ENCODE measurements around the gene MRPS18C.

The MRPS18C gene

DNA sequence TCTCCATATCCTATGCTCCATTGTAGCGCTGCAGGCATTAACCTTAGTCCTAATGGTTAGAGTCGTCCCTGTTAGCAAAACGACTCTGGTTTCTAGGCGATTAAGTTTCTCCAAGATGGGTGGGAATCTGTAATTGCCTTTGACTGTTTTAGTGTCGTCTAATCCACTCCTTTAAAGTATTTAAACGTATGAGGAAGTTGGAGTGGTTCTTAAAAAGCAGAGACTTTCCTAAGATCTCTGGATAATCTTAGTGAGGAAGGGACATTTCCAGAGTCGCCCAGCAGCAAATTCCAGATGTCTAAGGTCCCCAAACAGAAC is 285 bp downstream of the MRPS18C start:
- H3K4me1 ChIP-seq (ENCODE audit: control insufficient read depth, insufficient read depth, low read length): no peaks in the 10 kb centered on the region
- peak overlapping the region; percentile 32; the same call in 1 of the 2 replicates for H3K27ac ChIP-seq (ENCODE audit: extremely low read depth, low read depth, low read length)
- no peaks in the 10 kb centered on the region for H3K9me3 ChIP-seq (ENCODE audit: control insufficient read depth, insufficient read depth, low read depth, low read length)
- peaks cover 11 to 59% of the 10 kb centered on the region in 2 experiments for H3K36me3 ChIP-seq (ENCODE audit: control insufficient read depth in 2 of 2, insufficient read depth in 1 of 2, low read length in 2 of 2)
- peak overlapping the region; percentile 84 for H3K4me3 ChIP-seq (ENCODE audit: low read depth, low read length)
- ChIA-PET POLR2A (interaction anchor here (0.8 to 1.6 kb wide), 6 partner anchors 43 to 1027 kb away, joined by 3 to 10 read pairs (median 3); partner anchors contain the start of genes COPS4, COQ2, GPAT3 and HNRNPDL), CTCF (no interaction called here)
- TF ChIP-seq ZNF366 (tag by site-specific recombination; conservative IDR thresholded peaks at IDR 0.05): 0 out of 2 replicates have a peak, but pooled peaks have one; percentile 1
- peak; percentile 30; the same call in 1 of the 2 replicates for TF ChIP-seq TRIM28 (IDR thresholded peaks at IDR 0.05; ENCODE audit: borderline replicate concordance, low read length)
- 0 out of 2 replicates have a peak, but pooled peaks have one; percentile 8 for TF ChIP-seq ZNF2 (tag by site-specific recombination; IDR thresholded peaks at IDR 0.05)
- TF ChIP-seq, protein P1, sequence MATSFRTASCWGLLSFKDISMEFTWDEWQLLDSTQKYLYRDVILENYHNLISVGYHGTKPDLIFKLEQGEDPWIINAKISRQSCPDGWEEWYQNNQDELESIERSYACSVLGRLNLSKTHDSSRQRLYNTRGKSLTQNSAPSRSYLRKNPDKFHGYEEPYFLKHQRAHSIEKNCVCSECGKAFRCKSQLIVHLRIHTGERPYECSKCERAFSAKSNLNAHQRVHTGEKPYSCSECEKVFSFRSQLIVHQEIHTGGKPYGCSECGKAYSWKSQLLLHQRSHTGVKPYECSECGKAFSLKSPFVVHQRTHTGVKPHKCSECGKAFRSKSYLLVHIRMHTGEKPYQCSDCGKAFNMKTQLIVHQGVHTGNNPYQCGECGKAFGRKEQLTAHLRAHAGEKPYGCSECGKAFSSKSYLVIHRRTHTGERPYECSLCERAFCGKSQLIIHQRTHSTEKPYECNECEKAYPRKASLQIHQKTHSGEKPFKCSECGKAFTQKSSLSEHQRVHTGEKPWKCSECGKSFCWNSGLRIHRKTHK (tag by site-specific recombination; IDR thresholded peaks at IDR 0.05): no peak
- peak; percentile 7; the same call in 1 of the 2 replicates for TF ChIP-seq ZNF501 (tag by site-specific recombination; IDR thresholded peaks at IDR 0.05)

- H3K4me3 ChIP-seq (ENCODE audit: low read depth, low read length): no peak overlapping the region
- POLR2A ChIA-PET: no interaction called here
These were observed 17.6 kb downstream of the MRPS18C start for GRCh38 chr4:83473423-83473822.

DNA sequence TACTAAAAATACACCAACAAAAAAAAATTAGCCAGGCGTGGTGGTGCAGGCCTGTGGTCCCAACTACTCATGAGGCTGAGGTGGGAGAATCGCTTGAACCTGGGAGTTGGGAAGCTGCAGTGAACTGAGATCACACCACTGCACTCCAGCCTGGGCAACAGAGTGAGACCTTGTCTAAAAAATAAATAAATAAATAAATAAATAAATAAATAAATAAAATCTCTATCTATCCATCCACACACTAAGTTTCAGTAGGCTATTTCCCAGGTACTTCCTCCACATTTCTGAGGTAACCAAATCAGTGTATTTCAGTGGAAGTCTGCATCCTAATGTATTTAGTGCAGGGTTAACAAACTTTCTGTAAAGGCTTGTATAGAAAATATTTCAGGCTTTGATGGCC is 18.1 kb downstream of the MRPS18C start:
- H3K4me3 ChIP-seq (ENCODE audit: low read depth, low read length): no peak overlapping the region
- H3K27ac ChIP-seq (ENCODE audit: extremely low read depth, low read depth, low read length): no peak overlapping the region
- H3K36me3 ChIP-seq (ENCODE audit: control insufficient read depth in 2 of 2, insufficient read depth in 1 of 2, low read length in 2 of 2): peaks cover 0 to 29% of the 10 kb centered on the region in 2 experiments; a peak in 2 of 3 replicates
- ChIA-PET POLR2A (interaction anchor here (0.7 kb wide), 1 partner anchor 1195 kb away, joined by 6 read pairs; no protein-coding TSS in a partner anchor), CTCF (no interaction called here)
- H3K4me1 ChIP-seq (ENCODE audit: control insufficient read depth, insufficient read depth, low read length): no peaks in the 10 kb centered on the region
- H3K9me3 ChIP-seq (ENCODE audit: control insufficient read depth, insufficient read depth, low read depth, low read length): no peaks in the 10 kb centered on the region
- TF ChIP-seq, protein P2, sequence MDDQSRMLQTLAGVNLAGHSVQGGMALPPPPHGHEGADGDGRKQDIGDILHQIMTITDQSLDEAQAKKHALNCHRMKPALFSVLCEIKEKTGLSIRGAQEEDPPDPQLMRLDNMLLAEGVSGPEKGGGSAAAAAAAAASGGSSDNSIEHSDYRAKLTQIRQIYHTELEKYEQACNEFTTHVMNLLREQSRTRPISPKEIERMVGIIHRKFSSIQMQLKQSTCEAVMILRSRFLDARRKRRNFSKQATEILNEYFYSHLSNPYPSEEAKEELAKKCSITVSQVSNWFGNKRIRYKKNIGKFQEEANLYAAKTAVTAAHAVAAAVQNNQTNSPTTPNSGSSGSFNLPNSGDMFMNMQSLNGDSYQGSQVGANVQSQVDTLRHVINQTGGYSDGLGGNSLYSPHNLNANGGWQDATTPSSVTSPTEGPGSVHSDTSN (CRISPR knock-in tag; IDR thresholded peaks at IDR 0.05): no peak
- no peak for TF ChIP-seq IKZF3 (tag by site-specific recombination; IDR thresholded peaks at IDR 0.05)
- TF ChIP-seq ZNF473 (tag by site-specific recombination; IDR thresholded peaks at IDR 0.05): no peak
- TF ChIP-seq SCRT1 (tag by site-specific recombination; IDR thresholded peaks at IDR 0.05; ENCODE audit: borderline replicate concordance): no peak
- no peak for TF ChIP-seq ZNF174 (tag by site-specific recombination; IDR thresholded peaks at IDR 0.05)
- peak; percentile 80 for TF ChIP-seq ZNF555 (tag by site-specific recombination; conservative IDR thresholded peaks at IDR 0.05)
- peak; percentile 43; the same call in 1 of the 2 replicates for TF ChIP-seq GLI2 (tag by site-specific recombination; IDR thresholded peaks at IDR 0.05; ENCODE audit: borderline replicate concordance, low read depth)
- no peak for TF ChIP-seq SCRT2 (tag by site-specific recombination; IDR thresholded peaks at IDR 0.05)
- TF ChIP-seq ZNF792 (tag by site-specific recombination; IDR thresholded peaks at IDR 0.05): no peak
- peak; percentile 76 for TF ChIP-seq ZNF266 (tag by site-specific recombination; IDR thresholded peaks at IDR 0.05; ENCODE audit: low read depth)
- TF ChIP-seq ZNF354C (tag by site-specific recombination; IDR thresholded peaks at IDR 0.05; ENCODE audit: borderline replicate concordance, low read depth): no peak
- TF ChIP-seq ZEB2 (tag by site-specific recombination; IDR thresholded peaks at IDR 0.05): no peak
- TF ChIP-seq ZNF558 (tag by site-specific recombination; IDR thresholded peaks at IDR 0.05): peak; percentile 81; the same call in 1 of the 2 replicates
- no peak for TF ChIP-seq ZNF211 (tag by site-specific recombination; IDR thresholded peaks at IDR 0.05; ENCODE audit: low read depth)
- TF ChIP-seq TRIM28 (IDR thresholded peaks at IDR 0.05; ENCODE audit: borderline replicate concordance, low read length): no peak
- TF ChIP-seq ZNF530 (tag by site-specific recombination; IDR thresholded peaks at IDR 0.05; ENCODE audit: low read depth): no peak
- peak; percentile 53; the same call in 1 of the 2 replicates for TF ChIP-seq ZNF433 (tag by site-specific recombination; IDR thresholded peaks at IDR 0.05; ENCODE audit: low read depth)
- no peak for TF ChIP-seq ZNF621 (tag by site-specific recombination; IDR thresholded peaks at IDR 0.05)

More at GRCh38 chr4:83473423-83473822, 17.6 kb downstream of the MRPS18C start:
- Histone ChIP-seq H3K4me1 (ENCODE audit: control insufficient read depth, insufficient read depth, low read length) (no peaks in the 10 kb centered on the region), H3K9me3 (ENCODE audit: control insufficient read depth, insufficient read depth, low read depth, low read length) (no peaks in the 10 kb centered on the region), H3K36me3 (ENCODE audit: control insufficient read depth in 2 of 2, insufficient read depth in 1 of 2, low read length in 2 of 2) (peaks cover 0 to 34% of the 10 kb centered on the region in 2 experiments; a peak in 2 of 3 replicates), H3K27ac (ENCODE audit: extremely low read depth, low read depth, low read length) (no peak overlapping the region)
- TF ChIP-seq ZNF658 (tag by site-specific recombination; IDR thresholded peaks at IDR 0.05): no peak
- TF ChIP-seq, protein P3, sequence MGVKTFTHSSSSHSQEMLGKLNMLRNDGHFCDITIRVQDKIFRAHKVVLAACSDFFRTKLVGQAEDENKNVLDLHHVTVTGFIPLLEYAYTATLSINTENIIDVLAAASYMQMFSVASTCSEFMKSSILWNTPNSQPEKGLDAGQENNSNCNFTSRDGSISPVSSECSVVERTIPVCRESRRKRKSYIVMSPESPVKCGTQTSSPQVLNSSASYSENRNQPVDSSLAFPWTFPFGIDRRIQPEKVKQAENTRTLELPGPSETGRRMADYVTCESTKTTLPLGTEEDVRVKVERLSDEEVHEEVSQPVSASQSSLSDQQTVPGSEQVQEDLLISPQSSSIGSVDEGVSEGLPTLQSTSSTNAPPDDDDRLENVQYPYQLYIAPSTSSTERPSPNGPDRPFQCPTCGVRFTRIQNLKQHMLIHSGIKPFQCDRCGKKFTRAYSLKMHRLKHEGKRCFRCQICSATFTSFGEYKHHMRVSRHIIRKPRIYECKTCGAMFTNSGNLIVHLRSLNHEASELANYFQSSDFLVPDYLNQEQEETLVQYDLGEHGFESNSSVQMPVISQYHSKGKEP (tag by site-specific recombination; IDR thresholded peaks at IDR 0.05): no peak
- TF ChIP-seq ZNF248 (tag by site-specific recombination; IDR thresholded peaks at IDR 0.05): no peak
- no peak for TF ChIP-seq ZNF777 (tag by site-specific recombination; IDR thresholded peaks at IDR 0.05; ENCODE audit: borderline replicate concordance)
- no peak for TF ChIP-seq ZNF560 (tag by site-specific recombination; IDR thresholded peaks at IDR 0.05; ENCODE audit: borderline replicate concordance)
- no peak for TF ChIP-seq ZNF639 (tag by site-specific recombination; IDR thresholded peaks at IDR 0.05)
- CTCF ChIA-PET: no interaction called here
